H9 (cell line): ENCODE data around the gene ANKRD30A. TPM values are rescaled to one million over a fixed set of nuclear protein-coding genes. Genes with fewer than 3 reads are reported as not detected.

ENCODE experiments used
- DNase-seq: peaks from one replicate; pipeline ENCODE4 v3.0.0-alpha.2; 2017
- H2AFZ ChIP-seq: one replicate; pipeline ENCODE4 v1.6.1; 2013; ENCODE audit warnings: mild to moderate bottlenecking, low read length, control low read depth, moderate library complexity
- H2AK5ac ChIP-seq: 2 replicates; pipeline ENCODE4 v1.6.1; 2013; ENCODE audit warnings: low read length, control low read depth, mixed read lengths; ENCODE audit not compliant: insufficient read length
- H2BK120ac ChIP-seq: one replicate; pipeline ENCODE4 v1.6.1; 2013; ENCODE audit warnings: low read depth, mild to moderate bottlenecking, low read length, control low read depth, inconsistent platforms; ENCODE audit not compliant: poor library complexity, severe bottlenecking
- H2BK12ac ChIP-seq: 2 replicates; pipeline ENCODE4 v1.6.1; 2013; ENCODE audit warnings: low read length, control low read depth, mixed read lengths, low read depth; ENCODE audit not compliant: insufficient read length
- H2BK15ac ChIP-seq: 2 replicates; pipeline ENCODE4 v1.6.1; 2013; ENCODE audit warnings: low read depth, low read length, control low read depth
- H2BK20ac ChIP-seq: one replicate; pipeline ENCODE4 v1.6.1; 2013; ENCODE audit warnings: low read depth, mild to moderate bottlenecking, low read length, control low read depth, inconsistent platforms; ENCODE audit not compliant: poor library complexity, severe bottlenecking
- H2BK5ac ChIP-seq: 2 replicates; pipeline ENCODE4 v1.6.1; 2013; ENCODE audit warnings: low read length, control low read depth, mixed read lengths; ENCODE audit not compliant: insufficient read length
- H3K14ac ChIP-seq: 2 replicates; pipeline ENCODE4 v1.6.1; 2013; ENCODE audit warnings: low read length, control low read depth; ENCODE audit not compliant: insufficient read depth
- H3K18ac ChIP-seq: 2 replicates; pipeline ENCODE4 v1.6.1; 2013; ENCODE audit warnings: low read depth, mild to moderate bottlenecking, mixed read lengths, low read length, control low read depth; ENCODE audit not compliant: insufficient read length
- H3K23ac ChIP-seq: 2 replicates; pipeline ENCODE4 v1.6.1; 2013; ENCODE audit warnings: low read length, control low read depth, mixed read lengths, low read depth; ENCODE audit not compliant: insufficient read length
- H3K23me2 ChIP-seq: 2 replicates; pipeline ENCODE4 v1.6.1; 2013; ENCODE audit warnings: low read depth, mild to moderate bottlenecking, mixed read lengths, low read length, control low read depth; ENCODE audit not compliant: insufficient read length, poor library complexity, severe bottlenecking
- H3K27ac ChIP-seq: 2 replicates; pipeline ENCODE4 v1.5.1; 2013; ENCODE audit warnings: low read length, control low read depth, mixed read lengths, low read depth; ENCODE audit not compliant: insufficient read length
- H3K27me3 ChIP-seq: 2 replicates; pipeline ENCODE4 v1.6.1; 2013; ENCODE audit warnings: low read length, control low read depth, inconsistent platforms; ENCODE audit not compliant: insufficient read depth
- H3K4ac ChIP-seq: 2 replicates; pipeline ENCODE4 v1.6.1; 2013; ENCODE audit warnings: low read depth, mild to moderate bottlenecking, control low read depth, inconsistent platforms, low read length, moderate library complexity
- H3K4me1 ChIP-seq: 2 replicates; pipeline ENCODE4 v1.6.1; 2013; ENCODE audit warnings: low read length, control low read depth, inconsistent platforms; ENCODE audit not compliant: insufficient read depth
- H3K4me2 ChIP-seq: 2 replicates; pipeline ENCODE4 v1.6.1; 2013; ENCODE audit warnings: low read length, control low read depth, mixed read lengths; ENCODE audit not compliant: insufficient read length, insufficient read depth
- H3K56ac ChIP-seq: 2 replicates; pipeline ENCODE4 v1.6.1; 2013; ENCODE audit warnings: low read depth, mild to moderate bottlenecking, mixed read lengths, low read length, control low read depth; ENCODE audit not compliant: insufficient read length
- H3K79me1 ChIP-seq: 2 replicates; pipeline ENCODE4 v1.6.1; 2013; ENCODE audit warnings: low read depth, mild to moderate bottlenecking, moderate library complexity, low read length, control low read depth, inconsistent platforms; ENCODE audit not compliant: insufficient read depth, poor library complexity, severe bottlenecking
- H3K79me2 ChIP-seq: 2 replicates; pipeline ENCODE4 v1.6.1; 2013; ENCODE audit warnings: low read length, control low read depth, inconsistent platforms; ENCODE audit not compliant: insufficient read depth
- H3K9ac ChIP-seq: 2 replicates; pipeline ENCODE4 v1.6.1; 2013; ENCODE audit warnings: low read length, control low read depth, mixed read lengths; ENCODE audit not compliant: insufficient read length; ENCODE audit errors: extremely low read depth
- H3K9me3 ChIP-seq: one replicate; pipeline ENCODE4 v1.6.1; 2013; ENCODE audit warnings: low read depth, low read length, inconsistent platforms; ENCODE audit not compliant: control insufficient read depth
- H3T11ph ChIP-seq: one replicate; pipeline ENCODE4 v1.6.1; 2013; ENCODE audit warnings: mild to moderate bottlenecking, low read length, control low read depth, inconsistent platforms
- H4K20me1 ChIP-seq: one replicate; pipeline ENCODE4 v1.6.1; 2013; ENCODE audit not compliant: control insufficient read depth, insufficient read length, insufficient read depth
- H4K5ac ChIP-seq: 2 replicates; pipeline ENCODE4 v1.6.1; 2013; ENCODE audit warnings: low read depth, mild to moderate bottlenecking, mixed read lengths, low read length, control low read depth; ENCODE audit not compliant: insufficient read length
- H4K8ac ChIP-seq: replicated peaks from 2 replicates; pipeline ENCODE4 v1.6.1; 2013; ENCODE audit warnings: low read length, control low read depth, mixed read lengths, low read depth; ENCODE audit not compliant: insufficient read length
- H4K91ac ChIP-seq: 2 replicates; pipeline ENCODE4 v1.6.1; 2013; ENCODE audit warnings: low read depth, mild to moderate bottlenecking, moderate library complexity, mixed read lengths, low read length, control low read depth; ENCODE audit not compliant: insufficient read length
- H3K27ac Mint-ChIP-seq, 3 experiments: 2 replicates in 2 of 3; 3 replicates in 1 of 3; pipeline ENCODE4 v1.8.0; 2020 to 2021; ENCODE audit warnings: mixed read lengths in 3 of 3, mild to moderate bottlenecking in 1 of 3, moderate library complexity in 1 of 3
- H3K27me3 Mint-ChIP-seq: 2 replicates; pipeline ENCODE4 v1.8.0; 2021; ENCODE audit warnings: low read depth, mild to moderate bottlenecking, moderate library complexity, mixed read lengths
- H3K36me3 Mint-ChIP-seq, 3 experiments: 2 replicates in 2 of 3; 3 replicates in 1 of 3; pipeline ENCODE4 v1.8.0; 2020 to 2021; ENCODE audit warnings: low read depth in 3 of 3, mixed read lengths in 3 of 3; ENCODE audit not compliant: insufficient read depth in 1 of 3
- H3K4me1 Mint-ChIP-seq, 2 experiments: 2 replicates each; pipeline ENCODE4 v1.8.0; 2020; ENCODE audit warnings: mixed read lengths in 2 of 2
- H3K4me3 Mint-ChIP-seq, 2 experiments: 2 replicates in 1 of 2; 3 replicates in 1 of 2; pipeline ENCODE4 v1.8.0; 2020 to 2021; ENCODE audit warnings: mild to moderate bottlenecking in 2 of 2, mixed read lengths in 2 of 2, moderate library complexity in 1 of 2
- H3K9me3 Mint-ChIP-seq, 2 experiments: 2 replicates in 1 of 2; 3 replicates in 1 of 2; pipeline ENCODE4 v1.8.0; 2020; ENCODE audit warnings: mild to moderate bottlenecking in 2 of 2, mixed read lengths in 2 of 2, moderate library complexity in 1 of 2
- CTCF ChIP-seq: fragments of 200-600 bp; sonication (generic); conservative IDR thresholded peaks from 3 replicates; pipeline ENCODE4 v1.8.0; 2021; ENCODE audit warnings: antibody characterized with exemption, mild to moderate bottlenecking
- WGBS: extraction: QIAGEN DNeasy Blood & Tissue Kit; methylation state at CpG from one replicate; pipeline ENCODE4 v1.1.7; 2013; ENCODE audit warnings: missing lambda C conversion rate, low lambda C conversion rate, mixed read lengths; ENCODE audit not compliant: insufficient read length; ENCODE audit errors: extremely low coverage; 5-methylcytosine and 5-hydroxymethylcytosine counted together
- total RNA-seq: library from RNA; stranded (reverse); gene quantifications from 2 replicates; pipeline ENCODE4 v1.2.1, GENCODE V29; 2021

The ANKRD30A gene
- total RNA-seq, 1 experiment from 2014 or later, result not detected

GRCh38 chr10:37125921-37126320 lies 523 bp downstream of the ANKRD30A start:
- Histone ChIP-seq H3K4me2 (no peak overlapping the region), H3T11ph (no peak overlapping the region), H4K91ac (no peak overlapping the region), H3K9ac (no peak overlapping the region), H4K5ac (no peak overlapping the region), H4K20me1 (no peaks in the 10 kb centered on the region), H2BK12ac (no peak overlapping the region), H2BK15ac (no peak overlapping the region), H3K4me1 (no peaks in the 10 kb centered on the region), H4K8ac (no peak overlapping the region), H3K9me3 (no peaks in the 10 kb centered on the region), H3K14ac (no peak overlapping the region), H2AFZ (no peak overlapping the region), H2BK5ac (no peak overlapping the region), H3K79me1 (no peaks in the 10 kb centered on the region), H3K4ac (no peak overlapping the region), H3K56ac (no peak overlapping the region), H2AK5ac (no peak overlapping the region), H3K27me3 (no peaks in the 10 kb centered on the region), H3K79me2 (no peaks in the 10 kb centered on the region), H3K23ac (no peak overlapping the region), H3K18ac (no peak overlapping the region), H3K27ac (no peak overlapping the region), H2BK120ac (no peak overlapping the region), H2BK20ac (no peak overlapping the region), H3K23me2 (no peaks in the 10 kb centered on the region)
- Mint-ChIP-seq H3K36me3 (peaks cover 0 to 11% (median 0%) of the 10 kb centered on the region in 3 experiments; a peak in 3 of 7 replicates), H3K4me3 (no peak overlapping the region), H3K27me3 (no peaks in the 10 kb centered on the region), H3K4me1 (no peaks in the 10 kb centered on the region), H3K9me3 (peaks cover 53 to 69% of the 10 kb centered on the region in 2 experiments), H3K27ac (no peak overlapping the region)
- DNase-seq, result no peak
- no peak for TF ChIP-seq CTCF
- WGBS, result no CpG with 5 or more reads among the region's 12 CpGs
